ENCODE data around the gene C3orf22.

Gene C3orf22

DNA sequence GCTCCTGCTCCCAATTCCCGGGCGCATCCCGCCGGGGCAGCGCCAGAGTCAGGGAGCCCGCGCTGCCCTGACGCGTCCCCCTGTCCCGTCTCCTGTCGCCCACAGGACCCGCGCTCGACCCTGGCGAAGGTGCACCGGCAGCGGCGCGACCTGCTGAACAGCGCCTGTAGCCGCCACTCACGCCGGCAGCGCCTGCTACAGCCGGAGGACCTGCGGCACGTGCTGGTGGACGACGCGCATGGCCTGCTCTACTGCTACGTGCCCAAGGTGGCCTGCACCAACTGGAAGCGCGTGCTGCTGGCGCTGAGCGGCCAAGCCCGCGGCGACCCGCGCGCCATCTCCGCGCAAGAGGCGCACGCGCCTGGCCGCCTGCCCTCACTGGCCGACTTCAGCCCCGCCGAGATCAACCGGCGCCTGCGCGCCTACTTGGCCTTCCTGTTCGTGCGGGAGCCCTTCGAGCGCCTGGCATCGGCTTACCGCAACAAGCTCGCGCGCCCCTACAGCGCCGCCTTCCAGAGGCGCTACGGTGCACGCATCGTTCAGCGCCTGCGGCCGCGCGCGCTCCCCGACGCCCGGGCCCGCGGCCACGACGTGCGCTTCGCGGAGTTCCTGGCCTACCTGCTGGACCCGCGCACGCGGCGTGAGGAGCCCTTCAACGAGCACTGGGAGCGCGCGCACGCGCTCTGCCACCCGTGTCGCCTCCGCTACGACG, 16.9 kb downstream of the C3orf22 start (continued):
- TF ChIP-seq, protein P1, sequence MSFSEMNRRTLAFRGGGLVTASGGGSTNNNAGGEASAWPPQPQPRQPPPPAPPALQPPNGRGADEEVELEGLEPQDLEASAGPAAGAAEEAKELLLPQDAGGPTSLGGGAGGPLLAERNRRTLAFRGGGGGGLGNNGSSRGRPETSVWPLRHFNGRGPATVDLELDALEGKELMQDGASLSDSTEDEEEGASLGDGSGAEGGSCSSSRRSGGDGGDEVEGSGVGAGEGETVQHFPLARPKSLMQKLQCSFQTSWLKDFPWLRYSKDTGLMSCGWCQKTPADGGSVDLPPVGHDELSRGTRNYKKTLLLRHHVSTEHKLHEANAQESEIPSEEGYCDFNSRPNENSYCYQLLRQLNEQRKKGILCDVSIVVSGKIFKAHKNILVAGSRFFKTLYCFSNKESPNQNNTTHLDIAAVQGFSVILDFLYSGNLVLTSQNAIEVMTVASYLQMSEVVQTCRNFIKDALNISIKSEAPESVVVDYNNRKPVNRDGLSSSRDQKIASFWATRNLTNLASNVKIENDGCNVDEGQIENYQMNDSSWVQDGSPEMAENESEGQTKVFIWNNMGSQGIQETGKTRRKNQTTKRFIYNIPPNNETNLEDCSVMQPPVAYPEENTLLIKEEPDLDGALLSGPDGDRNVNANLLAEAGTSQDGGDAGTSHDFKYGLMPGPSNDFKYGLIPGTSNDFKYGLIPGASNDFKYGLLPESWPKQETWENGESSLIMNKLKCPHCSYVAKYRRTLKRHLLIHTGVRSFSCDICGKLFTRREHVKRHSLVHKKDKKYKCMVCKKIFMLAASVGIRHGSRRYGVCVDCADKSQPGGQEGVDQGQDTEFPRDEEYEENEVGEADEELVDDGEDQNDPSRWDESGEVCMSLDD (tag by site-specific recombination; IDR thresholded peaks at IDR 0.05): no peak
- no peak for TF ChIP-seq OVOL3 (tag by site-specific recombination; IDR thresholded peaks at IDR 0.05)
- TF ChIP-seq ZNF174 (tag by site-specific recombination; IDR thresholded peaks at IDR 0.05): no peak
- TF ChIP-seq ZNF560 (tag by site-specific recombination; IDR thresholded peaks at IDR 0.05; ENCODE audit: borderline replicate concordance): no peak
- TF ChIP-seq, protein P2, sequence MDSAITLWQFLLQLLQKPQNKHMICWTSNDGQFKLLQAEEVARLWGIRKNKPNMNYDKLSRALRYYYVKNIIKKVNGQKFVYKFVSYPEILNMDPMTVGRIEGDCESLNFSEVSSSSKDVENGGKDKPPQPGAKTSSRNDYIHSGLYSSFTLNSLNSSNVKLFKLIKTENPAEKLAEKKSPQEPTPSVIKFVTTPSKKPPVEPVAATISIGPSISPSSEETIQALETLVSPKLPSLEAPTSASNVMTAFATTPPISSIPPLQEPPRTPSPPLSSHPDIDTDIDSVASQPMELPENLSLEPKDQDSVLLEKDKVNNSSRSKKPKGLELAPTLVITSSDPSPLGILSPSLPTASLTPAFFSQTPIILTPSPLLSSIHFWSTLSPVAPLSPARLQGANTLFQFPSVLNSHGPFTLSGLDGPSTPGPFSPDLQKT (IDR thresholded peaks at IDR 0.05; ENCODE audit: borderline replicate concordance, low read depth, low read length): no peak
- no peak for TF ChIP-seq ZNF501 (tag by site-specific recombination; IDR thresholded peaks at IDR 0.05)
- TF ChIP-seq GLIS1 (tag by site-specific recombination; IDR thresholded peaks at IDR 0.05): no peak

GRCh38 chr3:126540951-126541627, 17.6 kb downstream of the C3orf22 start:
- Histone ChIP-seq H3K36me3 (ENCODE audit: control insufficient read depth in 2 of 2, insufficient read depth in 1 of 2, low read length in 2 of 2) (no peaks in the 10 kb centered on the region), H3K9me3 (ENCODE audit: control insufficient read depth, insufficient read depth, low read depth, low read length) (no peaks in the 10 kb centered on the region), H3K4me3 (ENCODE audit: low read depth, low read length) (no peak overlapping the region), H3K27ac (ENCODE audit: extremely low read depth, low read depth, low read length) (no peak overlapping the region), H3K4me1 (ENCODE audit: control insufficient read depth, insufficient read depth, low read length) (no peaks in the 10 kb centered on the region)
- CTCF ChIA-PET: no interaction called here
- POLR2A ChIA-PET: no interaction called here
- TF ChIP-seq ZNF248 (tag by site-specific recombination; IDR thresholded peaks at IDR 0.05): no peak
- no peak for TF ChIP-seq ZXDB (tag by site-specific recombination; IDR thresholded peaks at IDR 0.05)
- TF ChIP-seq RBAK (tag by site-specific recombination; IDR thresholded peaks at IDR 0.05): no peak

GRCh38 chr3:126540342-126540849, 18.3 kb downstream of the C3orf22 start:
- CTCF ChIA-PET: no interaction called here
- Histone ChIP-seq H3K4me3 (ENCODE audit: low read depth, low read length) (no peak overlapping the region), H3K9me3 (ENCODE audit: control insufficient read depth, insufficient read depth, low read depth, low read length) (no peaks in the 10 kb centered on the region), H3K36me3 (ENCODE audit: control insufficient read depth in 2 of 2, insufficient read depth in 1 of 2, low read length in 2 of 2) (no peaks in the 10 kb centered on the region), H3K27ac (ENCODE audit: extremely low read depth, low read depth, low read length) (no peak overlapping the region), H3K4me1 (ENCODE audit: control insufficient read depth, insufficient read depth, low read length) (no peaks in the 10 kb centered on the region)
- POLR2A ChIA-PET: no interaction called here
- TF ChIP-seq, protein P3, sequence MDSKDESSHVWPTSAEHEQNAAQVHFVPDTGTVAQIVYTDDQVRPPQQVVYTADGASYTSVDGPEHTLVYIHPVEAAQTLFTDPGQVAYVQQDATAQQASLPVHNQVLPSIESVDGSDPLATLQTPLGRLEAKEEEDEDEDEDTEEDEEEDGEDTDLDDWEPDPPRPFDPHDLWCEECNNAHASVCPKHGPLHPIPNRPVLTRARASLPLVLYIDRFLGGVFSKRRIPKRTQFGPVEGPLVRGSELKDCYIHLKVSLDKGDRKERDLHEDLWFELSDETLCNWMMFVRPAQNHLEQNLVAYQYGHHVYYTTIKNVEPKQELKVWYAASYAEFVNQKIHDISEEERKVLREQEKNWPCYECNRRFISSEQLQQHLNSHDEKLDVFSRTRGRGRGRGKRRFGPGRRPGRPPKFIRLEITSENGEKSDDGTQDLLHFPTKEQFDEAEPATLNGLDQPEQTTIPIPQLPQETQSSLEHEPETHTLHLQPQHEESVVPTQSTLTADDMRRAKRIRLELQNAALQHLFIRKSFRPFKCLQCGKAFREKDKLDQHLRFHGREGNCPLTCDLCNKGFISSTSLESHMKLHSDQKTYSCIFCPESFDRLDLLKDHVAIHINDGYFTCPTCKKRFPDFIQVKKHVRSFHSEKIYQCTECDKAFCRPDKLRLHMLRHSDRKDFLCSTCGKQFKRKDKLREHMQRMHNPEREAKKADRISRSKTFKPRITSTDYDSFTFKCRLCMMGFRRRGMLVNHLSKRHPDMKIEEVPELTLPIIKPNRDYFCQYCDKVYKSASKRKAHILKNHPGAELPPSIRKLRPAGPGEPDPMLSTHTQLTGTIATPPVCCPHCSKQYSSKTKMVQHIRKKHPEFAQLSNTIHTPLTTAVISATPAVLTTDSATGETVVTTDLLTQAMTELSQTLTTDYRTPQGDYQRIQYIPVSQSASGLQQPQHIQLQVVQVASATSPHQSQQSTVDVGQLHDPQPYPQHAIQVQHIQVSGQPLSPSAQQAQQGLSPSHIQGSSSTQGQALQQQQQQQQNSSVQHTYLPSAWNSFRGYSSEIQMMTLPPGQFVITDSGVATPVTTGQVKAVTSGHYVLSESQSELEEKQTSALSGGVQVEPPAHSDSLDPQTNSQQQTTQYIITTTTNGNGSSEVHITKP (tag by site-specific recombination; IDR thresholded peaks at IDR 0.05): 0 out of 2 replicates have a peak, but pooled peaks have one; percentile 9
- no peak for TF ChIP-seq ZFHX2 (tag by site-specific recombination; conservative IDR thresholded peaks at IDR 0.05)
- TF ChIP-seq YY1 (tag by site-specific recombination; IDR thresholded peaks at IDR 0.05): no peak
- no peak for TF ChIP-seq KLF9 (tag by site-specific recombination; IDR thresholded peaks at IDR 0.05; ENCODE audit: low read depth)
